Stimulated activated CD8-positive, alpha-beta memory T cell treated with anti-CD3 and anti-CD28 coated beads, Interleukin-7, amount 100 ng/mL, for 24 hours (primary cell): ENCODE results near the gene BCL2L12.

Source experiments
- DNase-seq: peaks from one replicate; pipeline ENCODE4 v3.0.0-alpha.2; 2020; ENCODE audit warnings: low read depth

BCL2L12 gene

GRCh38 chr19:49642492-49643035, 23.2 kb upstream of the BCL2L12 start:
- DNase-seq: no peak

- no peak for DNase-seq
Observed at GRCh38 chr19:49643466-49643865, 22.3 kb upstream of the BCL2L12 start.

- DNase-seq: no peak
Observed at GRCh38 chr19:49645592-49645991, 20.1 kb upstream of the BCL2L12 start.

- no peak for DNase-seq
Observed at GRCh38 chr19:49645995-49646394, 19.7 kb upstream of the BCL2L12 start.

- DNase-seq: no peak
Observed at GRCh38 chr19:49646586-49646985, 19.1 kb upstream of the BCL2L12 start.

- no peak for DNase-seq
Observed at GRCh38 chr19:49651029-49651819, 14.5 kb upstream of the BCL2L12 start.

- DNase-seq: no peak
Observed at GRCh38 chr19:49651820-49652550, 13.7 kb upstream of the BCL2L12 start.

- no peak for DNase-seq
Observed at GRCh38 chr19:49652551-49653465, 12.9 kb upstream of the BCL2L12 start.

GRCh38 chr19:49653466-49653806, 12.3 kb upstream of the BCL2L12 start:
- DNase-seq: no peak

GRCh38 chr19:49654581-49654980, 11.2 kb upstream of the BCL2L12 start:
- DNase-seq: no peak

- no peak for DNase-seq
Observed at GRCh38 chr19:49655570-49656455, 9.9 kb upstream of the BCL2L12 start.

- no peak for DNase-seq
Observed at GRCh38 chr19:49656456-49657109, 9.2 kb upstream of the BCL2L12 start.

GRCh38 chr19:49657493-49658138, 8.1 kb upstream of the BCL2L12 start:
- DNase-seq: no peak

- no peak for DNase-seq
Observed at GRCh38 chr19:49658139-49658517, 7.6 kb upstream of the BCL2L12 start.

- no peak for DNase-seq
Observed at GRCh38 chr19:49658566-49659442, 6.9 kb upstream of the BCL2L12 start.

- DNase-seq: no peak
Observed at GRCh38 chr19:49660338-49660961, 5.3 kb upstream of the BCL2L12 start.

- DNase-seq: no peak
Observed at GRCh38 chr19:49662011-49662410, 3.7 kb upstream of the BCL2L12 start.

- DNase-seq: no peak
Observed at GRCh38 chr19:49663224-49663623, 2.5 kb upstream of the BCL2L12 start.
